WTC11 (cell line): ENCODE measurements around the gene MOXD1. TPM values are rescaled to one million over a fixed set of nuclear protein-coding genes. Genes with fewer than 3 reads are reported as not detected.

Experiments
- ATAC-seq: fragments of 200-7000 bp; cut with Tn5 transposase; 2 replicates; pipeline ENCODE4 v1.10.0; 2021; ENCODE audit warnings: mild to moderate bottlenecking, moderate library complexity
- CTCF ChIA-PET: fragments of 300-600 bp; sonication (Branson Sonifier 250); formaldehyde crosslinking; loops from one replicate; lab custom pipeline; 2021; ENCODE audit warnings: antibody characterized with exemption; lab: Charles Lee
- POLR2A ChIA-PET: fragments of 350-600 bp; sonication (Branson Sonifier 250); formaldehyde crosslinking; loops from one replicate; lab custom pipeline; 2021; ENCODE audit warnings: antibody characterized with exemption; lab: Charles Lee
- DNase-seq: peaks from one replicate; pipeline ENCODE4 v3.0.0; 2021; ENCODE audit warnings: low spot score
- H3K27ac Mint-ChIP-seq: 2 replicates; pipeline ENCODE4 v1.8.0; 2021; ENCODE audit warnings: mixed read lengths
- H3K27me3 Mint-ChIP-seq: 2 replicates; pipeline ENCODE4 v1.8.0; 2021; ENCODE audit warnings: low read depth, mild to moderate bottlenecking, moderate library complexity, mixed read lengths
- H3K36me3 Mint-ChIP-seq: 2 replicates; pipeline ENCODE4 v1.8.0; 2021; ENCODE audit warnings: mixed read lengths
- H3K4me1 Mint-ChIP-seq: 2 replicates; pipeline ENCODE4 v1.8.0; 2022; ENCODE audit warnings: mixed read lengths
- H3K4me3 Mint-ChIP-seq: 2 replicates; pipeline ENCODE4 v1.8.0; 2021; ENCODE audit warnings: mild to moderate bottlenecking, moderate library complexity, mixed read lengths
- H3K9me3 Mint-ChIP-seq: 2 replicates; pipeline ENCODE4 v1.8.0; 2021; ENCODE audit warnings: mixed read lengths
- ATF1 ChIP-seq: sonication (generic); formaldehyde crosslinking; IDR thresholded peaks from 2 replicates; pipeline ENCODE4 v1.8.1; 2023; ENCODE audit warnings: mild to moderate bottlenecking, moderate library complexity, missing genetic modification reagents
- ATF2 ChIP-seq: sonication (generic); formaldehyde crosslinking; IDR thresholded peaks from 2 replicates; pipeline ENCODE4 v1.8.1; 2022; ENCODE audit warnings: low read depth, missing genetic modification reagents, borderline replicate concordance
- ATF3 ChIP-seq: sonication (generic); formaldehyde crosslinking; conservative IDR thresholded peaks from 2 replicates; pipeline ENCODE4 v1.8.1; 2022; ENCODE audit warnings: mild to moderate bottlenecking, missing genetic modification reagents
- ATF6 ChIP-seq: sonication (generic); formaldehyde crosslinking; IDR thresholded peaks from 2 replicates; pipeline ENCODE4 v1.8.1; 2023; ENCODE audit warnings: mild to moderate bottlenecking, missing genetic modification reagents
- FOXJ3 ChIP-seq: sonication (generic); formaldehyde crosslinking; IDR thresholded peaks from 2 replicates; pipeline ENCODE4 v1.9.0; 2021; ENCODE audit warnings: missing genetic modification reagents, mild to moderate bottlenecking, borderline replicate concordance
- GABPB1 ChIP-seq: sonication (generic); formaldehyde crosslinking; IDR thresholded peaks from 2 replicates; pipeline ENCODE4 v1.8.1; 2023; ENCODE audit warnings: mild to moderate bottlenecking, missing genetic modification reagents
- HMGA2 ChIP-seq: fragments of 250-450 bp; sonication (Bioruptor Pico); IDR thresholded peaks from 2 replicates; pipeline ENCODE4 v1.4.0; 2021; ENCODE audit warnings: mild to moderate bottlenecking, moderate library complexity
- KAT7 ChIP-seq: sonication (generic); formaldehyde crosslinking; IDR thresholded peaks from 2 replicates; pipeline ENCODE4 v1.8.1; 2023; ENCODE audit warnings: missing genetic modification reagents, mild to moderate bottlenecking, borderline replicate concordance
- NFATC4 ChIP-seq: fragments of 250-450 bp; sonication (Bioruptor Pico); IDR thresholded peaks from 2 replicates; pipeline ENCODE4 v1.9.0; 2021; ENCODE audit warnings: mild to moderate bottlenecking
- NFE2L1 ChIP-seq: sonication (generic); formaldehyde crosslinking; IDR thresholded peaks from 2 replicates; pipeline ENCODE4 v1.8.1; 2023; ENCODE audit warnings: missing genetic modification reagents
- TEAD1 ChIP-seq: sonication (generic); formaldehyde crosslinking; IDR thresholded peaks from 2 replicates; pipeline ENCODE4 v1.8.0; 2022; ENCODE audit warnings: mild to moderate bottlenecking, missing genetic modification reagents
- ZNF219 ChIP-seq: sonication (generic); formaldehyde crosslinking; IDR thresholded peaks from 2 replicates; pipeline ENCODE4 v1.8.0; 2023; ENCODE audit warnings: missing genetic modification reagents, mild to moderate bottlenecking, borderline replicate concordance
- ZNF281 ChIP-seq: sonication (generic); formaldehyde crosslinking; IDR thresholded peaks from 2 replicates; pipeline ENCODE4 v1.8.0; 2023; ENCODE audit warnings: mild to moderate bottlenecking, missing genetic modification reagents
- ZNF396 ChIP-seq: fragments of 250-450 bp; sonication (Bioruptor Pico); IDR thresholded peaks from 2 replicates; pipeline ENCODE4 v1.8.0; 2021; ENCODE audit warnings: mild to moderate bottlenecking, moderate library complexity, borderline replicate concordance
- ZNF416 ChIP-seq: fragments of 250-450 bp; sonication (Bioruptor Pico); IDR thresholded peaks from 2 replicates; pipeline ENCODE4 v1.9.0; 2021; ENCODE audit warnings: mild to moderate bottlenecking, inconsistent platforms
- ZNF671 ChIP-seq: fragments of 250-450 bp; sonication (Bioruptor Pico); IDR thresholded peaks from 2 replicates; pipeline ENCODE4 v1.8.0; 2021; ENCODE audit warnings: mild to moderate bottlenecking
- total RNA-seq: library from RNA; stranded (reverse); gene quantifications from 3 replicates; pipeline ENCODE4 v1.2.3, GENCODE V29; 2021
- TF ChIP-seq, protein P1 (sequence below): sonication (generic); formaldehyde crosslinking; IDR thresholded peaks from 2 replicates; pipeline ENCODE4 v1.8.1; 2023; ENCODE audit warnings: mild to moderate bottlenecking, missing genetic modification reagents
- TF ChIP-seq, protein P2 (sequence below): sonication (generic); formaldehyde crosslinking; IDR thresholded peaks from 2 replicates; pipeline ENCODE4 v1.8.1; 2022; ENCODE audit warnings: mild to moderate bottlenecking, moderate library complexity, missing genetic modification reagents
- TF ChIP-seq, protein P3 (sequence below): fragments of 250-450 bp; sonication (Bioruptor Pico); IDR thresholded peaks from 2 replicates; pipeline ENCODE4 v1.9.0; 2021; ENCODE audit warnings: mild to moderate bottlenecking
- TF ChIP-seq, protein P4 (sequence below): fragments of 250-450 bp; sonication (Bioruptor Pico); conservative IDR thresholded peaks from 2 replicates; pipeline ENCODE4 v1.9.0; 2021; ENCODE audit warnings: mild to moderate bottlenecking
- TF ChIP-seq, protein P5 (sequence below): sonication (generic); formaldehyde crosslinking; IDR thresholded peaks from 2 replicates; pipeline ENCODE4 v1.8.1; 2022; ENCODE audit warnings: mild to moderate bottlenecking, missing genetic modification reagents, moderate library complexity, borderline replicate concordance

Gene MOXD1
- total RNA-seq, 1 experiment from 2014 or later = 1.7 TPM

GRCh38 chr6:132414322-132414721 lies 13.0 kb upstream of the MOXD1 start:
- TF ChIP-seq TEAD1 (CRISPR knock-in tag) (no peak), ATF2 (CRISPR knock-in tag) (no peak), KAT7 (CRISPR knock-in tag) (no peak), ZNF671 (CRISPR knock-in tag) (no peak), NFATC4 (CRISPR knock-in tag) (no peak), ZNF416 (CRISPR knock-in tag) (no peak), ZNF281 (no peak), ZNF396 (CRISPR knock-in tag) (no peak), GABPB1 (CRISPR knock-in tag) (no peak), ATF1 (CRISPR knock-in tag) (no peak), FOXJ3 (CRISPR knock-in tag) (no peak)
- TF ChIP-seq, protein P1, sequence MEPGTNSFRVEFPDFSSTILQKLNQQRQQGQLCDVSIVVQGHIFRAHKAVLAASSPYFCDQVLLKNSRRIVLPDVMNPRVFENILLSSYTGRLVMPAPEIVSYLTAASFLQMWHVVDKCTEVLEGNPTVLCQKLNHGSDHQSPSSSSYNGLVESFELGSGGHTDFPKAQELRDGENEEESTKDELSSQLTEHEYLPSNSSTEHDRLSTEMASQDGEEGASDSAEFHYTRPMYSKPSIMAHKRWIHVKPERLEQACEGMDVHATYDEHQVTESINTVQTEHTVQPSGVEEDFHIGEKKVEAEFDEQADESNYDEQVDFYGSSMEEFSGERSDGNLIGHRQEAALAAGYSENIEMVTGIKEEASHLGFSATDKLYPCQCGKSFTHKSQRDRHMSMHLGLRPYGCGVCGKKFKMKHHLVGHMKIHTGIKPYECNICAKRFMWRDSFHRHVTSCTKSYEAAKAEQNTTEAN (CRISPR knock-in tag) = no peak
- TF ChIP-seq, protein P2, sequence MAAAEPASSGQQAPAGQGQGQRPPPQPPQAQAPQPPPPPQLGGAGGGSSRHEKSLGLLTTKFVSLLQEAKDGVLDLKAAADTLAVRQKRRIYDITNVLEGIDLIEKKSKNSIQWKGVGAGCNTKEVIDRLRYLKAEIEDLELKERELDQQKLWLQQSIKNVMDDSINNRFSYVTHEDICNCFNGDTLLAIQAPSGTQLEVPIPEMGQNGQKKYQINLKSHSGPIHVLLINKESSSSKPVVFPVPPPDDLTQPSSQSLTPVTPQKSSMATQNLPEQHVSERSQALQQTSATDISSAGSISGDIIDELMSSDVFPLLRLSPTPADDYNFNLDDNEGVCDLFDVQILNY (CRISPR knock-in tag) = no peak
- TF ChIP-seq, protein P3, sequence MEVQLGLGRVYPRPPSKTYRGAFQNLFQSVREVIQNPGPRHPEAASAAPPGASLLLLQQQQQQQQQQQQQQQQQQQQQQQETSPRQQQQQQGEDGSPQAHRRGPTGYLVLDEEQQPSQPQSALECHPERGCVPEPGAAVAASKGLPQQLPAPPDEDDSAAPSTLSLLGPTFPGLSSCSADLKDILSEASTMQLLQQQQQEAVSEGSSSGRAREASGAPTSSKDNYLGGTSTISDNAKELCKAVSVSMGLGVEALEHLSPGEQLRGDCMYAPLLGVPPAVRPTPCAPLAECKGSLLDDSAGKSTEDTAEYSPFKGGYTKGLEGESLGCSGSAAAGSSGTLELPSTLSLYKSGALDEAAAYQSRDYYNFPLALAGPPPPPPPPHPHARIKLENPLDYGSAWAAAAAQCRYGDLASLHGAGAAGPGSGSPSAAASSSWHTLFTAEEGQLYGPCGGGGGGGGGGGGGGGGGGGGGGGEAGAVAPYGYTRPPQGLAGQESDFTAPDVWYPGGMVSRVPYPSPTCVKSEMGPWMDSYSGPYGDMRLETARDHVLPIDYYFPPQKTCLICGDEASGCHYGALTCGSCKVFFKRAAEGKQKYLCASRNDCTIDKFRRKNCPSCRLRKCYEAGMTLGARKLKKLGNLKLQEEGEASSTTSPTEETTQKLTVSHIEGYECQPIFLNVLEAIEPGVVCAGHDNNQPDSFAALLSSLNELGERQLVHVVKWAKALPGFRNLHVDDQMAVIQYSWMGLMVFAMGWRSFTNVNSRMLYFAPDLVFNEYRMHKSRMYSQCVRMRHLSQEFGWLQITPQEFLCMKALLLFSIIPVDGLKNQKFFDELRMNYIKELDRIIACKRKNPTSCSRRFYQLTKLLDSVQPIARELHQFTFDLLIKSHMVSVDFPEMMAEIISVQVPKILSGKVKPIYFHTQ (CRISPR knock-in tag) = no peak
- CTCF ChIA-PET = no interaction called here
- Mint-ChIP-seq H3K4me1 (no peaks in the 10 kb centered on the region), H3K27me3 (no peaks in the 10 kb centered on the region), H3K9me3 (peaks cover 38% of the 10 kb centered on the region), H3K36me3 (peaks cover 7% of the 10 kb centered on the region; the same call in 1 of the 2 replicates), H3K27ac (no peak overlapping the region), H3K4me3 (no peak overlapping the region)
- POLR2A ChIA-PET = no interaction called here
- DNase-seq = no peak
- no peak for ATAC-seq

DNA sequence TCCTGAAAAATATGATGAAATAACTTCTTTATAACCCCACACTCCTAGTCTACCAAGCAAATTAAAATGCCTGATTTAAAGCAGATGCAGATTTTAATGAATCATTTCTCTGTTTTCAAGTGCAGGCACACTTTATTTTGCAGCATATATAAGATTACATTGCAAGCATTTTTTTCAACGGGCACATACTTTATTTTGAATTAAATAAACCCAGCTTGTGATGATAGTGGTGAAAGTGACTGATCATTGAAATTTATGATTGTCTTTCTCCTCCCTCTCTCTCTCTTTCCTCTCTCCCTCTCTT lies 12.2 kb upstream of the MOXD1 start:
- Mint-ChIP-seq H3K27me3 (no peaks in the 10 kb centered on the region), H3K36me3 (peaks cover 7% of the 10 kb centered on the region; the same call in 1 of the 2 replicates), H3K9me3 (peaks cover 31% of the 10 kb centered on the region), H3K4me3 (no peak overlapping the region), H3K27ac (no peak overlapping the region), H3K4me1 (no peaks in the 10 kb centered on the region)
- POLR2A ChIA-PET = no interaction called here
- ATAC-seq (no peak), DNase-seq (no peak)
- CTCF ChIA-PET = no interaction called here
- no peak for TF ChIP-seq ATF3 (CRISPR knock-in tag)
- TF ChIP-seq, protein P4, sequence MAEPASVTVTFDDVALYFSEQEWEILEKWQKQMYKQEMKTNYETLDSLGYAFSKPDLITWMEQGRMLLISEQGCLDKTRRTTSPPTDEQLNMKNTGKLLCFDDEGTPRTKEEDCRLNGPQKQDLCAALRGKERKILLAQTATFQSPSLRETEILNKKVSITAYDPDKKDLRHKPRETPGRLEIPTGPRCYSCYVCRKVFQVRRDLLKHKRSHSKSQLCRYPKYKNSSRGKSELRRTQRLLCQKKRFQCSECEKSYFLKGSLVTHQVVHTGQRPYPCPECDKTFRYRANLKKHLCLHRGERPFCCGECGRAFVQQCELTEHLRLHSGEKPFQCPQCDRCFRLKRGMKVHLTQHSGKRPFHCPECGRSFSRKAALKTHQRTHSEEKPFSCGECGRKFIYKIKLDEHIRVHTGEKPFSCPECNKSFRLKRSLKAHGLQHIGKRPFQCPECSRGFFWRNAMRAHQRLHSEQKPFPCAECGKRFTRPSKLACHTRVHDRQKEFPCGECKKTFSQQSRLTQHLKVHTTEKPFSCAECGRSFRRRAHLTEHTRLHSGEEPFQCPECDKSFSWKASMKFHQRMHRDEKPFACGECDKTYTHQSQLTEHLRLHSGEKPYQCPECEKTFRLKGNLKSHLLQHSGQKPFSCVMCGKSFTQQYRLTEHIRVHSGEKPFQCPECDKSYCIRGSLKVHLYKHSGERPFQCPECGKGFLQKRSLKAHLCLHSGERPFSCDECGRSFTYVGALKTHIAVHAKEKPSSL = no peak
- TF ChIP-seq ATF6 (CRISPR knock-in tag) = no peak
- TF ChIP-seq NFE2L1 (CRISPR knock-in tag) = no peak
- TF ChIP-seq, protein P5, sequence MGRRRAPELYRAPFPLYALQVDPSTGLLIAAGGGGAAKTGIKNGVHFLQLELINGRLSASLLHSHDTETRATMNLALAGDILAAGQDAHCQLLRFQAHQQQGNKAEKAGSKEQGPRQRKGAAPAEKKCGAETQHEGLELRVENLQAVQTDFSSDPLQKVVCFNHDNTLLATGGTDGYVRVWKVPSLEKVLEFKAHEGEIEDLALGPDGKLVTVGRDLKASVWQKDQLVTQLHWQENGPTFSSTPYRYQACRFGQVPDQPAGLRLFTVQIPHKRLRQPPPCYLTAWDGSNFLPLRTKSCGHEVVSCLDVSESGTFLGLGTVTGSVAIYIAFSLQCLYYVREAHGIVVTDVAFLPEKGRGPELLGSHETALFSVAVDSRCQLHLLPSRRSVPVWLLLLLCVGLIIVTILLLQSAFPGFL = no peak
- TF ChIP-seq HMGA2 = no peak
- TF ChIP-seq ZNF219 (CRISPR knock-in tag) = no peak
